Measurements from ENCODE around the gene ADCK1.

DNA sequence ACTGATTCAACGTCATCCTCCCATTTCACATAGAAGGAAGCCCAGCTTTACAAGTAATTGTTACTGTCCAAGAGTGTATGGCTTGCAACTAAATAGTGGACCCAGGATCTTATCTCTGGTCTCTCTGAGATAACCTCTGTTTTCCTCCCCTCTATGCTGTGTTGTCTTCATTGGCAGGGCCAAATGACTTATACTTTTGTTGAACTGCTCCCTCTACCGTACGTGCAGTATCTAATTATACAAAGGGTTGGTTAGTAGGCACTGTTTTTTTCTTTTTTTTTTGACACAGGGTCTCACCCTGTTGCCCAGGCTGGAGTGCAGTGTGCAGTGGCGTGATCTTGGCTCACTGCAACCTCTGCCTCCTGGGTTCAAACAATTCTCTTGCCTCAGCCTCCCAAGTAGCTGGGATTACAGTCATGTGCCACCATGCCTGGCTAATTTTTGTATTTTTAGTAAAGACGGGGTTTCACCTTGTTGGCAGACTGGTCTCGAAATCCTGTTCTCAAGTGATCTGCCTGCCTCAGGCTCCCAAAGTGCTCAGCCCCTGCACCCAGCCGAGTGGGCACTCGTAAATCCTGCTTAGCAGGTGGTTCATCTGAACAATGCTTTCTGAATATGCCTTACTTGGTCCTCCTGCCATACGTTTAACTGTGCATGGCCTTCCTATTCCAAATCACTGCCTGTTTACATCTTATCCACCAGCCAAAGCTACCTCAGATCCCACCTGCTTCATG lies 162.1 kb downstream of the ADCK1 start:
- no peak for TF ChIP-seq ZNF114 (tag by site-specific recombination; IDR thresholded peaks at IDR 0.05)
- TF ChIP-seq ZBTB21 (tag by site-specific recombination; IDR thresholded peaks at IDR 0.05), result no peak
- no peak for TF ChIP-seq ZNF211 (tag by site-specific recombination; IDR thresholded peaks at IDR 0.05; ENCODE audit: low read depth)
- TF ChIP-seq CTCF (tag by site-specific recombination; IDR thresholded peaks at IDR 0.05), result no peak
- no peak for TF ChIP-seq PATZ1 (tag by site-specific recombination; IDR thresholded peaks at IDR 0.05)
- no peak for TF ChIP-seq SETDB1 (IDR thresholded peaks at IDR 0.05; ENCODE audit: insufficient read length, low read length)
- no peak for TF ChIP-seq ZNF654 (tag by site-specific recombination; IDR thresholded peaks at IDR 0.05; ENCODE audit: low read depth)

All from HEK293 (cell line).